Left ventricle myocardium superior (tissue), 1 donor: ENCODE measurements around the gene ZFAND6. TPM values are rescaled to one million over a fixed set of nuclear protein-coding genes. Genes with fewer than 3 reads are reported as not detected.
"Not testable (repeated sequence)": the region's sequence is repeated elsewhere in the genome, so short reads cannot be mapped to it uniquely, and the experiment has no call there.

Experiments used
- ATAC-seq: fragments of 200-7000 bp; cut with Tn5 transposase; one replicate; pipeline ENCODE4 v1.9.1; 2020; ENCODE audit warnings: mild to moderate bottlenecking, moderate library complexity
- DNase-seq: peaks from one replicate; pipeline ENCODE4 v3.0.0-alpha.2; 2020
- intact Hi-C: fragments of 100-400 bp; cut with micrococcal nuclease; formaldehyde crosslinking; loops from one replicate; pipeline ENCODE4 v1.11.0; 2022
- total RNA-seq: library from RNA; stranded (reverse); fragmentation: NEBNext Ultra II Directional; extraction: Animal tissue kit (Norgen Biotek cat#: 25700); gene quantifications from one replicate; pipeline ENCODE4 v1.2.1, GENCODE V29; 2021
- donor health status: DM: no; HTN: yes; CAD: no; lungs with severe emphysema.

The ZFAND6 gene
- total RNA-seq, 1 donor from 2014 or later, result 67.6 TPM

GRCh38 chr15:80087104-80087503 lies 27.6 kb downstream of the ZFAND6 start:
- ATAC-seq, result no peak
- intact Hi-C loops, result no loop called here
- DNase-seq, result no peak

- no peak for ATAC-seq
- intact Hi-C loops, result no loop called here
- DNase-seq, result no peak
Observed at GRCh38 chr15:80090041-80090440, 30.6 kb downstream of the ZFAND6 start.

GRCh38 chr15:80090879-80091503 lies 31.5 kb downstream of the ZFAND6 start:
- DNase-seq (no peak), ATAC-seq (no peak)
- intact Hi-C loops, result no loop called here

- intact Hi-C loops, result no loop called here
- ATAC-seq, result peak; percentile 95
- DNase-seq, result peak; percentile 67
Observed at GRCh38 chr15:80093854-80094418, 34.5 kb downstream of the ZFAND6 start.

GRCh38 chr15:80095511-80095910 lies 36.0 kb downstream of the ZFAND6 start:
- intact Hi-C loops, result no loop called here
- DNase-seq, result no peak
- ATAC-seq, result no peak

- DNase-seq, result no peak
- no peak for ATAC-seq
- intact Hi-C loops, result no loop called here
Observed at GRCh38 chr15:80095969-80096368, 36.5 kb downstream of the ZFAND6 start.

GRCh38 chr15:80098341-80098740 lies 38.9 kb downstream of the ZFAND6 start:
- ATAC-seq (no peak), DNase-seq (no peak)
- intact Hi-C loops, result no loop called here

- intact Hi-C loops, result no loop called here
- ATAC-seq (no peak), DNase-seq (no peak)
Observed at GRCh38 chr15:80099241-80099640, 39.8 kb downstream of the ZFAND6 start.

- ATAC-seq, intact Hi-C loops, DNase-seq: not testable (repeated sequence)
Observed at GRCh38 chr15:80099662-80100061, 40.2 kb downstream of the ZFAND6 start.

GRCh38 chr15:80100247-80100646 lies 40.8 kb downstream of the ZFAND6 start:
- no peak for ATAC-seq
- DNase-seq, result no peak
- intact Hi-C loops, result no loop called here

GRCh38 chr15:80105193-80105592 lies 45.7 kb downstream of the ZFAND6 start:
- DNase-seq (no peak), ATAC-seq (no peak)
- intact Hi-C loops, result no loop called here

- intact Hi-C loops, result no loop called here
- ATAC-seq (no peak), DNase-seq (no peak)
Observed at GRCh38 chr15:80105595-80105994, 46.1 kb downstream of the ZFAND6 start.

- intact Hi-C loops, result no loop called here
Observed at GRCh38 chr15:80106051-80106450, 46.6 kb downstream of the ZFAND6 start.

GRCh38 chr15:80107204-80107603 lies 47.7 kb downstream of the ZFAND6 start:
- intact Hi-C loops, result no loop called here
- ATAC-seq (no peak), DNase-seq (no peak)

More at GRCh38 chr15:80106051-80106450, 46.6 kb downstream of the ZFAND6 start:
- ATAC-seq, result no peak
- DNase-seq, result no peak

- peak; percentile 56 for ATAC-seq
- DNase-seq, result no peak
- intact Hi-C loops, result no loop called here
Observed at GRCh38 chr15:80107774-80108173, 48.3 kb downstream of the ZFAND6 start.

GRCh38 chr15:80109388-80109787 lies 49.9 kb downstream of the ZFAND6 start:
- no peak for ATAC-seq
- DNase-seq, result no peak
- intact Hi-C loops, result no loop called here

GRCh38 chr15:80110920-80111319 lies 51.4 kb downstream of the ZFAND6 start:
- ATAC-seq (no peak), DNase-seq (no peak)
- intact Hi-C loops, result no loop called here

- DNase-seq (no peak), ATAC-seq (no peak)
- intact Hi-C loops, result no loop called here
Observed at GRCh38 chr15:80114114-80114513, 54.6 kb downstream of the ZFAND6 start.

- intact Hi-C loops, result no loop called here
- DNase-seq, result no peak
- no peak for ATAC-seq
Observed at GRCh38 chr15:80115021-80115420, 55.5 kb downstream of the ZFAND6 start.

- no peak for DNase-seq
- no peak for ATAC-seq
- intact Hi-C loops, result no loop called here
Observed at GRCh38 chr15:80118956-80119355, 59.5 kb downstream of the ZFAND6 start.

GRCh38 chr15:80120636-80121035 lies 61.2 kb downstream of the ZFAND6 start:
- ATAC-seq (peak; percentile 34), DNase-seq (no peak)
- intact Hi-C loops, result no loop called here
